GM18909 (cell line): ENCODE measurements around the gene TRPT1.

Experiments used
- ATAC-seq: cut with Tn5 transposase; IDR thresholded peaks from one replicate; pipeline ENCODE4 v1.9.1; 2021; ENCODE audit warnings: mild to moderate bottlenecking; ENCODE audit not compliant: unreplicated experiment, poor library complexity

TRPT1 gene, protein sequence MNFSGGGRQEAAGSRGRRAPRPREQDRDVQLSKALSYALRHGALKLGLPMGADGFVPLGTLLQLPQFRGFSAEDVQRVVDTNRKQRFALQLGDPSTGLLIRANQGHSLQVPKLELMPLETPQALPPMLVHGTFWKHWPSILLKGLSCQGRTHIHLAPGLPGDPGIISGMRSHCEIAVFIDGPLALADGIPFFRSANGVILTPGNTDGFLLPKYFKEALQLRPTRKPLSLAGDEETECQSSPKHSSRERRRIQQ

GRCh38 chr11:64225608-64226506 lies at the start of gene TRPT1, which contains the start of gene NUDT22:
TSS of gene TRPT1 (minus strand) at chr11:64226186. CDS start at chr11:64225860, 326 bp downstream.
TSS of gene NUDT22 (plus strand) at chr11:64226274. CDS start at chr11:64226653, 379 bp downstream.
- peak; percentile 44 for ATAC-seq

DNA sequence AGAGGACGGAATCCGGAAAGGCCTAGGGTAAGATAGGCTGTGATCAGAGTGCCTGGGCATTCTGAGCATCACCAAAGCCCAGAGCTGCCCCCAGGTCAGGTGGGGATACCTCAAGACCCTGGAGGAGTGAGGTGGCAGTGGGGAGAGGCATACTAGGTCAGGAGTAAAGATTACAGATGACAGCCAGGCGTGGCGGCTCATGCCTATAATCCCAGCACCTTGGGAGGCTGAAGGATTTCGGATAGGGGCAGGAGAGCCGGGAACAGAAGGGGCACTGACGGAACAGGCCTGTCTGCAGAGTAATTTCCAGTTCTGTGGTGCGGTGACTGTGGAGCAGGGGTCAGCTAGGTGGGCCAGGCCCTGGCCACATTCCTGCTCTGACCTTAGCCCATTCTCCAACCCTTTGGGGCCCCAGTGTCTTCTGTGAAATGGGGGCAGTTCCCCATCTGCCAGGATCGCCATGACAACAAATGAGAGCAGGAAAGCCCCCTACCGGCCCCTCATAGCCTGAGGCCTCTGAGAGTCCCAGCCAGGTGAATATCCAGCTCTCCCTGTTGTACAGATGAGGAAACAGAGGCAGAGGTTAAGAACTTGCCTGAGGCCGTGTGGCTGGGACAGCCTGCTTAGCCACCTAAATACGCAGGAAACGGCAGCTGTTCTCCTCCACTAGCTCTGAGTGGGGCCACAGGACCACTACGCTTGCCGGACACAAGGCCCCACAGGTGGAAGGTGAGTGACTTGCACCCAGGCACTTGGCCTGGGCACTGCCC lies 49.2 kb upstream of the TRPT1 start:
- ATAC-seq, result no peak

- peak; percentile 70 for ATAC-seq
Observed at GRCh38 chr11:64269540-64270220, 43.7 kb upstream of the TRPT1 start.

DNA sequence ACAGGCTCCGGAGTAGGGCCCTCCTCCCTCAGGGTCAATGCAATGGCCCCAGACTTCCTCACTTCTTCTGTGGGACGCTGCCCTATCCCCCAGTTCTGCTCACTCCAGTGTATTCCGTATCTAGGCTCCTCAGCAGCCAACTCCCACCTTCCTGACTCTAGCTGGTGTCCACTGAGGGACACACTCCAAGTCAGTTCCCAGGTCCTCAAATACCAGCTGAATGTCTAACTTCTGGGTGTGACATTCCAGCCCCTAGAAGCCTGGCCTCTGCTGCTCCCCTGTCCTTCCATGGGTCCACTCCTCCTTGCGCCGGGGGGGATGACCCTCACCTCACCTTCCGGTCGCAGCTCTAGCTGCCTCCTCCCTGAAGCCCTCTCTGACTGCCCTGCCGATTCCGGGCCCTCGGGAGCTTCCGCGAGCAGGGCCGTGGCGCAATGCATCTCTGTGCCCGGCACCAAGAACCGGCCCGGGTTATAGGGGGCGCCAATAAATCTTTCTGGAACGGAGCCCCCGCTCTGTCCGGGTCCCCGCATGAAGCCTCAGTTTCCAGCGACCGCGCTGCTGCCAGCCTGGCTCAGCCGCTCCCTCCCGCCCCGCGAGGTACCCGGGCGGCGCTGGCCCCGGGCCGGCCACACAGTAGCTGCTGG lies 43.0 kb upstream of the TRPT1 start:
- ATAC-seq, result peak; percentile 16

DNA sequence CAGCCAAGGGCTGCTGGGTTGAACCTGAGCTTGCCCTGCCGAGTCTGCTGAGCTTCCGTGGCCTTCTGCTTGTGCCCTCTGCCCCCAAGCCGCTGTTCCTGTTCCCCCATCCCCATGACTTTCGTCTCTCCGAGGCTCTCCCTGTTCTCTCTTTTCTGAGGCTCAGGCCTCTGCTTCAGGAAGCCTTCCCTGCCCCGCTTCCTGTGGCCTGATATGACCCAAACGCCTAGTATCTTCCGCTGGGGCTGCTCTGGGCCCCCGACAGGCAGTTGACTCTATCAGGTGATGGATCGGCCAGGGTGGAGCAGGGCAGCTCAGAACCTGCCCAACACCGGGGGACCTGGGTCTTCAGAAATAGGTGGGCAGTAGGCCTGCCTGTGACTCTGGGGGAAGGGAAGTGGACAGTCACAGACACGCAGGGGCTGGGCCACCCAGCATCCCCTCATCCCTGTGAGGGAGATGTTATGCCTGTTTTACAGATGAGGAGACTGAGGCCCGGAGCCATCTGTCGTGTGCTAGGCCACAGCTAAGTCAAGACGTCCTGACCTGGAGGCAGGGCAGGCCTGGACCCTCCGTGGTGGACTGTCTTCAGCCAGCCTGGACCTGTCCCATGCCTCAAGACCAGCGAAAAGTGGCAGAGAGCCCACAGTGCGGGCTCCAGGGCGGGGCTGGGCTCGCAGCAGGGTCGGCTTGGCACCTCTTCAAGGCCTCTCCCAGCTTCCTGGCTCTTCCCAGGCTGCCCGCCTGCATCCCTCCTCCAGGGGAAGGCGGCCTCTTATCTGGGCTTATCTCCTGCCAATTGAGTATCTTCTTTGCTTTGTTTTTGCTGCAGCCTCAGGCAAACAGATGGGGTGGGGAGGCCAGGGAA lies 42.3 kb upstream of the TRPT1 start:
- ATAC-seq, result no peak

DNA sequence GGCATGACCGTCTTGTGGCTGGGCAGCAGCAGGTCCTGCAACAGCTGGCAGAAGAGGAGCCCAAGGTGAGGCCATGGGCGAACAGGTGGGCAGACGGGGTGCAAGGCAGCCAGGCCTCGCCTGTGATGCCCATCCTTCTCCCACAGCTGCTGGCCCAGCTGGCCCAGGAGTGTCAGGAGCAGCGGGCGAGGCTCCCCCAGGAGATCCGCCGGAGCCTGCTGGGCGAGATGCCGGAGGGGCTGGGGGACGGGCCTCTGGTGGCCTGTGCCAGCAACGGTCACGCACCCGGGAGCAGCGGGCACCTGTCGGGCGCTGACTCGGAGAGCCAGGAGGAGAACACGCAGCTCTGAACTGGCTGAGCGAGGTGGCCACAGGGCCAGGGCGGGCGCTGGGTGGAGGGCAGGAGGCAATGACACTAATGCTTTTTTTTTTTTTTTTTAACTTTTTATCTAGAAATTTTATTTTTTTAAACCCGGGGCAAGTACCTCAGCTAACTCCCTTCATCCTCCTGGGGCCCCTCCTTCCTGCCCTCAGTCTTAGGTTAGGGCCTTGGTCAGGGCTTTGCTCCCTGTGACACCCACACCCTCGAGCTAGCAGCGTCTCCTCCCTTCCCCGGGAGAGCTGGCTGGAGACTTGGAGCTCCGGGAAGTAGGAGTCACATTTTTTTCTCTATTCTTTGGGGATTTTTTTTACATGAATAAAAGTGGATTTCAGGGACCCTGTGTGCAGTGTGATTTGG lies 41.4 kb upstream of the TRPT1 start:
- ATAC-seq, result no peak

- no peak for ATAC-seq
Observed at GRCh38 chr11:64266339-64266738, 40.4 kb upstream of the TRPT1 start.

DNA sequence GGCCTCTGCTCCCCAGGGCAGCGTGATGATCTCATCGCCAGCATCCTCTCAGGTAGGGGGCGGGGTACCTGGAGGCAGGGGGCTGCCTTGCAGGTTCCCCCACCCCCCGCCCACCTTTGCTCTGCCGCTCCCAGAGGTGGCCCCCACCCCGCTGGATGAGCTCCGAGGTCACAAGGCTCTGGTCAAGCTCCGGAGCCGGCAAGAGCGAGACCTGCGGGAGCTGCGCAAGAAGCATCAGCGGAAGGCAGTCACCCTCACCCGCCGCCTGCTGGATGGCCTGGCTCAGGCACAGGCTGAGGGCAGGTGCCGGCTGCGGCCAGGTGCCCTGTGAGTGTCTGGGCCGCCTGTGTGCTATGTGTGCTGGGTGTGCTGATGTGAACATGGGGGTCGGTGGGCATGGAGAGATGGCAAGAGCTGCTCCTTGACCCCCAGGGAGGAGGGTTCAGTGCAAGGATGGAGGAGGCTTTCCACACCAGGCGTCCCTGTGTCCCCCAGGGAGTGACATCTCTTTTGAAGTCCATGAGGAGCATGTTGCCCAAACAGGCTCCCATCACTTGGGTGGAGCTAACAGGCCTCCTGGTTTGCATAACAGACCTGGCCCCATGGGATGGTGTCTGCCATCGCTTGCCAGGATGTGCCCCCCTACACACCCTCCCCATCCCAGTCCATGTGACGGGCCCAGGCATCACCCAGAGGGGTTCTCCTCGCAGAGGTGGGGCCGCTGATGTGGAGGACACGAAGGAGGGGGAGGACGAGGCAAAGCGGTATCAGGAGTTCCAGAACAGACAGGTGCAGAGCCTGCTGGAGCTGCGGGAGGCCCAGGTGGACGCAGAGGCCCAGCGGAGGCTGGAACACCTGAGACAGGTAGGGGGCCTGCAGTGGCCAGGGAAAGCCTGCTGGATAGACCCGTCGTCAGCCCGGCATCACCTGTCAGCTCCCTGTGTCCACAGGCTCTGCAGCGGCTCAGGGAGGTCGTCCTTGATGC lies 39.5 kb upstream of the TRPT1 start:
- no peak for ATAC-seq

DNA sequence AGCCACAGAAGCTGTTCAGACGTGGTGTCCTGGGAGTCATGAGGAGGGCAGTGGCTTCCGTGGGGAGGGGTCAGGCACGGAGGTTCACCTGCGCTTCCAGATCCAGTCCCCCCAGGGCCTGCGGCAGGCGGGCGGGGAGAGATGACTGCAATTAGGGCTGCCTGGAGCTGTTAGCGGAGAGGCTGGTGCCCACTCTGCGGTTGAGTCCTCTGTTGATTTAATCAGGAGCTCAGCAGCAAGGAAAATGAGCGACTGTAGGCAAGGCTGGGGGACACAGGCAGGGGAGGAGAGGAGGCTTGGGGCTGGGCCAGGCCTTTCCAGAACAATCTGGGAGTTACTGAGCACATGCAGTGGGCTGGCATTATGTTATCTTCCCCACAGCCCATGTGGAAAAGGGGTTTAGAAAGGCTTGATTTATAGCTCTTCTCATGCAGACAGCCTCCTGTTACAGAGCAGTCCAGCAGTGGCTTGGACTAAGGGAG lies 38.4 kb upstream of the TRPT1 start:
- ATAC-seq, result no peak

GRCh38 chr11:64263947-64264317 lies 37.9 kb upstream of the TRPT1 start:
- ATAC-seq, result no peak

DNA sequence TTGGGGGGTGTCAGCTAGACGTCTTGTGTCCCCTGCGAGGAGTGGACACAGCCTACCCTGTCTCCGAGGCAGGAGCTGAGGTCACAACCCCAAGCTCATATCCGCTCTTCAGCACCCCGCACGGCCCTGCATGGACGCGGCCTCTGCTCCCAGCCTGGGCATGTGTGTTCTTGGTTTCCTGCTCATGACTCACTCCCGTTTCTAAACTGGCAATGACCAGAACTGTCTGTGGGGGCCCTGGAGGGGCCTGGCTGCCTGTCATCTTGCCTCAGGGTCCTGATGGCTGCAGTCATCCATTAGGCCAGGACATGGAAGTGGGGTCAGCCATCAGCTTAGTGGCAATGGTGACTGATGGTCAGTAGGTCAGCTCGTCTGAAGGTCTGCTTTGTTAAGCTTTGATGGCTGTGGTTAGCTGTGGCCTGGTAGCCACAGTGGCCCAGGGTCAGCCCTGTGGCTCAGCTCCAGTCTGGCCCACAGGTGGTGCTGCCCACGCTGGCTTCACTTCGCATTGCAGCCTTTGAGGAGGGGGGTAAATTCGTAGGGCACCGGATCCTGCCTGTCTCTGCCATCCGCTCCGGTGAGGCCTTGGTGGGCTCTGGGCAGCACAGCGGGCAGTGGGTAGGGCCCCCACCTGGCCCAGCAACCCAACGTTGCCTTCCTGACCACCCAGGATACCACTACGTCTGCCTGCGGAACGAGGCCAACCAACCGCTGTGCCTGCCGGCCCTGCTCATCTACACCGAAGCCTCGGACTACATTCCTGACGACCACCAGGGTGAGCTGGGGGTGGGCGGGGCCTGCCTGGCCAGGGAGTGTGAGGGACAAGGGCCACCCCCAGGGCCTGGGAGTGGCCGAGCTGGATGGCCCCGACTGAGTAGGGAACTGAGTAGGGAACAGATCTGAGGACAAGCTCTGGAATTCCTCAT lies 37.3 kb upstream of the TRPT1 start:
- no peak for ATAC-seq

- no peak for ATAC-seq
Observed at GRCh38 chr11:64262271-64263002, 36.5 kb upstream of the TRPT1 start.

GRCh38 chr11:64261556-64262080 lies 35.6 kb upstream of the TRPT1 start:
- ATAC-seq, result no peak

DNA sequence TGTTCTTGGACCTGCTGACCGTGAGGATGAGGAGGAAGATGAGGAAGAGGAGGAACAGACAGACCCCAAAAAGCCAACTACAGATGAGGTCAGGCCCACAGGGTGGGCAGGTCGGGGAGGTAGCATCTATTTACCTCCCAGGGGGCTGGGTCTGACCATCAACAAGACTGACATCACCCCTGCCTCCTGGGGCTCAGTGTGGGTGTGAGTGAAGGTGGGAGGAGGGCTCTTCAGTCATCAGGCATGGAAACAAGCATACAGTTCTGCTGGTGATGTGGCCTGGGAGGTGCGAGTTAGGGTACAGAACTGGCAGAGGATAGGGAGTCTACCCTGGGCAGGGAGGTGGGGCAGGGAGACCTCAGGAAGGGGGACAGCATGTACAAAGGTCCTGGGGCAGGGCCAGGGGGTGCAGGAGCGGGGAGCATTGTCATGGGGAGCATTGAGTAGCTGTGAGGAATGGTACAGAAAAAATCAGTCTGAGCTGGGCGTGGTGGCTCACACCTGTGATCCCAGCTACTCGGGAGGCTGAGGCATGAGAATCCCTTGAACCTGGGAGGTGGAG lies 34.2 kb upstream of the TRPT1 start:
- ATAC-seq, result no peak
